ENCODE measurements around the gene SCUBE1. TPM values are rescaled to one million over a fixed set of nuclear protein-coding genes. Genes with fewer than 3 reads are reported as not detected.

The SCUBE1 gene
- total RNA-seq, 2 donors from 2014 or later = 0.04 to 0.16 TPM

GRCh38 chr22:43147821-43148220, 195.4 kb downstream of the SCUBE1 start:
- no peak for DNase-seq (ENCODE audit: low spot score)
- H3K9me3 ChIP-seq = no peaks in the 10 kb centered on the region
- H3K36me3 ChIP-seq = no peaks in the 10 kb centered on the region
- peaks cover 0 to 21% of the 10 kb centered on the region in 2 donors for H3K4me1 ChIP-seq
- H3K27me3 ChIP-seq = no peaks in the 10 kb centered on the region
- no peak for TF ChIP-seq CTCF (IDR thresholded peaks at IDR 0.05)
- no peak overlapping the region for H3K27ac ChIP-seq
- no peak overlapping the region for H3K4me3 ChIP-seq

Other genes with a start within 250 kb of the SCUBE1 start
- under 1 TPM in 1 of 2 donors, not detected in 1; 0.63 TPM for gene BIK, start 232.6 kb downstream of the SCUBE1 start, total RNA-seq
- gene MCAT, start 200.0 kb downstream of the SCUBE1 start, total RNA-seq = 10 to 100 TPM; 16.1 to 17.6 TPM
- 100 to 1,000 TPM; 182 to 241 TPM for gene TSPO, start 191.8 kb downstream of the SCUBE1 start, total RNA-seq
- gene TTLL12, start 156.2 kb downstream of the SCUBE1 start, total RNA-seq = 10 to 100 TPM; 11.4 to 15.1 TPM
- gene MPPED1, start 68.6 kb upstream of the SCUBE1 start, total RNA-seq = not detected

All from right atrium auricular region (tissue), 2 donors.